Dermis blood vessel endothelial cell (primary cell): ENCODE results near the gene KLHL40. TPM values are rescaled to one million over a fixed set of nuclear protein-coding genes. Genes with fewer than 3 reads are reported as not detected.

Experiments used
- DNase-seq: peaks from one replicate; pipeline ENCODE4 v3.0.0; 2010
- total RNA-seq: library from RNA; depleted of rRNA; stranded (reverse); fragments of >200 nt; gene quantifications from 2 replicates; pipeline ENCODE4 v1.2.3, GENCODE V29; 2014

KLHL40 gene
- total RNA-seq, 1 donor from 2014 or later, result 0.17 TPM

- no peak for DNase-seq
Measured at GRCh38 chr3:42658091-42658770, 27.1 kb upstream of the KLHL40 start.

DNA sequence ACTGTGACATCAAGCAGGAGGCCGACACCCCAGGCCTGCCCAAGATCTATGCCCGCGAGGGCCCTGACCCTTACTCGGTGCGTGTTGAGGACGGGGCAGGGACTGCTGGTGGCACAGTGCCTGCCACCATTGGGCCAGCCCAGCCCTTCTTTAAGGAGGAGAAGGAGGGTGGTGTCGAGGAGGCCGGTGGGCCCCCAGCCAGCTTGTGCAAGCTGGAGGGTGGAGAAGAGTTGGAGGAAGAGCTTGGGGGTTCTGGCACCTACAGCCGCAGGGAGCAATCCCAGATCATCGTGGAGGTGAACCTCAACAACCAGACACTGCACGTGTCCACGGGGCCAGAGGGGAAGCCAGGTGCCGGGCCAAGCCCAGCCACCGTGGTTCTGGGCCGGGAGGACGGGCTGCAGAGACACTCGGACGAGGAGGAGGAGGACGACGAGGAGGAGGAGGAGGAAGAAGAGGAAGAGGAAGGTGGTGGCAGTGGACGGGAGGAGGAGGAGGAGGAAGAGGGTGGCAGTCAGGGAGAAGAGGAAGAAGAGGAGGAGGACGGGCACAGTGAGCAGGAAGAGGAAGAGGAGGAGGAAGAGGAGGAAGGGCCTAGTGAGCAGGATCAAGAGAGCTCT lies 26.5 kb upstream of the KLHL40 start:
- no peak for DNase-seq

DNA sequence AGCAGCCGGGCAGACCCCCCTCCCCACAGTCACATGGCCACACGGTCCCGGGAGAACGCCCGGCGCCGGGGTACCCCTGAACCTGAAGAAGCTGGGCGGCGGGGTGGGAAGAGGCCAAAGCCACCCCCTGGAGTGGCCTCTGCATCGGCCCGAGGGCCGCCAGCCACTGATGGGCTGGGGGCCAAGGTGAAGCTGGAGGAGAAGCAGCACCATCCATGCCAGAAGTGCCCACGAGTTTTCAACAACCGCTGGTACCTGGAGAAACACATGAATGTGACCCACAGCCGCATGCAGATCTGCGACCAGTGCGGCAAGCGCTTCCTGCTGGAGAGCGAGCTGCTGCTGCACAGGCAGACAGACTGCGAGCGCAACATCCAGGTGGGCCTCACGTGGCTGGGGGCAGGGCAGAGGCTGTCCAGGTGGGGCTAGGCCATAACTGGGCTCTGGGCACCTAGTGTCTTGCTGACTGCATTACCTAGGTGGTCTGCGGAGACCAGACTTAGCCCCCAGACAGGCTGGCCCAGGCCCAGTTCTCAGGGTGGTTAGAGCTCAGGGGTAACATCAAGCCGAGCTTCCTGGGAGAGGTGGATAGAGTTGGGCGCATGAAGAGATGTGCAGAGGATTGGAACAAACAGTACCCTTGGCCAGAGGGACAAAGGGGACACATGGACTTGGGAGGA lies 25.7 kb upstream of the KLHL40 start:
- DNase-seq, result no peak

DNA sequence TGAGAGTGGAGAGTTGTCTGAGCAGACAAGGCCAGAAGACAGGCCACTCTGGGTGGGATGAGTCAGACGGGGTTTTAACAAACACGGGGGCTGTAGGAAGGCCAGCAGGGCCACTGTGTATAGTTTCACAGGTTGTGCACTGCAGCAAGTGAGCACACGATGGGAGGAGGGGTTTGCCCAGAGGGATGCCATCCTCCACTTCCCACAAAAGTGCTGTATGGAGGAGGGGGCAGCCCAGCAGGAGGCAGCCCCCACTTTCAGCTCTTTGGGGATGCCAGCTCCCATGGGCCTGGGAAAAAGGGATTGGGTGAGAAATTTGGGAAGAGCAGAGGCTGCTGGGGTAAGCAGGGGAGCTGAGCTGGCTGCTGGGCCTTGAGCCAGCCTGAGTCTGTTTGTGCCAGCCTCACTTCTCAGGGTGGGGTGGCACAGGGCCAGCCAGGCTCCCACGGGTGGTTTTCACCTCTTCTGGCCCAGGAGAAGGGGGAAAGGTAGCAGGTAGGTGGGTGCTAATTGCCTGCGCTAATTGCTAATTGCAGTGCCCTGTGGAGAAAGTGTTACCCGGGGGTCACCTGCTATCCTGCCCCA lies 25.1 kb upstream of the KLHL40 start:
- DNase-seq, result no peak

DNA sequence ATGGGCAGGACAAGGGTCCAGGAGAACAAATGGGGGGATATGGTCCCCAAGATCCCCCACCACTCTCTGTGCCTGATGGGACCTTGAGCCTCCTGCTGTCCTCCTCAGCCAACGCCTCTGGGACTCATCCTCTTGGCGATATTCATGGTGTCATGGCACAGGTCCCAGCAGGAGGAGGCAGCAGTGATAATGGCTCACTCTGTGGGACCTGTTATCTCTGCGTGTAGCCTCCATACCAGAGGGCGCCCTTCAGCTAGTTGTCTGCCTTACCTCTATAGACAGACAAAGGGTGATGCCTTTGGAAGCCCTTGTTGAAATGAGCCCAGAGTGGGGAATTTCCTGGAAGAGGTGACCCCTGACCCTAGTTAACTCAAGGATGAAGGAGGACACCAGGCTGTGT lies 24.4 kb upstream of the KLHL40 start:
- no peak for DNase-seq

DNA sequence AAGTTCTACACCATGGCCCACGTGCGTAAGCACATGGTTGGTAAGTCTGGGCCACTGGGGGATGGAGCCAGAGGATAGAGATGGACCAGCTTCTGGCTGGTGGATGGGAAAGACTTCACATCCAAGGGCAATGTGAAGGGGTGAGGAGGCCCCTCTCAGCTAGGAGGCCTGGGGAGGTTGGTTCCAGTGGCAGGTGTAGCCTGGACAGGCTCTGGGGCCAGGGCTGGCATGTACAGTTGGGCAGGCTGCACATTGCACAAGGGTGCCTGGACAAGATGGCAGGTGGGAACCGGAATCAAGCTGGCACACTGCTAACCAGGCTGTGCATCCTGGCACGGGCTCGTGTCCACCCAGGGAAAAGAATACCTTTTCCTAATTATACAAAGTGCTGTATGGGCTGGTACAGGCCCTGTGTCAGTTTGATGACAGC lies 23.7 kb upstream of the KLHL40 start:
- no peak for DNase-seq

- no peak for DNase-seq
Measured at GRCh38 chr3:42662037-42662812, 23.1 kb upstream of the KLHL40 start.

- no peak for DNase-seq
Measured at GRCh38 chr3:42662813-42663535, 22.4 kb upstream of the KLHL40 start.

DNA sequence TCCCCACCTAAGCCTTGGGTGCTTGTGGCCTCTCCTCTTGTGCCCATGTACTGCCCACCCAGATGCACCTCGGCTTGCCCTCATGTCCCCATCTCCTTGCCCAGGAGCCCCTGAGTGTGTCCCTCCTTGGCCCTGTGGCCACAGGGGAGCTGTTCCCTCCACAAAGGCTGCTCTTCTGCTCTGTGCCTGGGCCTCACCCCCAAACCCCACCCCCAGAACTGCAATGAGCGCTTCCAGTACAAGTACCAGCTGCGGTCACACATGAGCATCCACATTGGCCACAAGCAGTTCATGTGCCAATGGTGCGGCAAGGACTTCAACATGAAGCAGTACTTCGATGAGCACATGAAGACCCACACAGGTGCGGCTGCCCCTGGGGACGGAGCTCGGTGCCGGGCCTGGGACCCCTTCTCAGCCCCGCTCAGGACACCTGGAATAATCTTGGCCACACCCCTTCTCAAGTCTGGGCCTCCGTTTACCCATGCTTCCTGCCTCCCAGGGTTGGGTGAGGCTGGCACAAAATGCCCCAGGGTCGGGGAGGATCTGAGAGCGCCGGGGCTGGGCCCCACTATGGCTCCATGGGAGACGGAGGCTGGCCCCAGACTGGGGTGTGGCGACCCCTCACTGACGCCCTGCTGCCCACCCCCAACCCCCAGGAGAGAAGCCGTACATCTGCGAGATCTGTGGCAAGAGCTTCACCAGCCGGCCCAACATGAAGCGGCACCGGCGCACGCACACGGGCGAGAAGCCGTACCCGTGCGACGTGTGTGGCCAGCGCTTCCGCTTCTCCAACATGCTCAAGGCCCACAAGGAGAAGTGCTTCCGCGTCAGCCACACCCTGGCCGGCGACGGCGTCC lies 21.5 kb upstream of the KLHL40 start:
- no peak for DNase-seq

DNA sequence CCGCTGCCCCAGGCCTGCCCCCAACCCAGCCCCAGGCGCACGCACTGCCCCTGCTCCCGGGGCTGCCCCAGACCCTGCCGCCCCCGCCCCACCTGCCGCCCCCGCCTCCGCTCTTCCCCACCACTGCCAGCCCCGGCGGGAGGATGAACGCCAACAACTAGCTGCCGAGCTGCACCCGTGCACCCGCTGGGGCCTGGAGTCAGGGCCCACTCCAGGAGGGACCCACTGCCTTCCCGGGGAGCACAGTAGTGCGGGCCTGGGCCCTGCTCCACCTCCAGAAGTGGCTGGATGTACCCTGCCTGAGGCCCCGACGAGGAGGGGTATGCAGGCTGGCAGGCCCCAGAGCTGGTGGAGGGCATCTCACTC lies 20.9 kb upstream of the KLHL40 start:
- DNase-seq, result no peak

DNA sequence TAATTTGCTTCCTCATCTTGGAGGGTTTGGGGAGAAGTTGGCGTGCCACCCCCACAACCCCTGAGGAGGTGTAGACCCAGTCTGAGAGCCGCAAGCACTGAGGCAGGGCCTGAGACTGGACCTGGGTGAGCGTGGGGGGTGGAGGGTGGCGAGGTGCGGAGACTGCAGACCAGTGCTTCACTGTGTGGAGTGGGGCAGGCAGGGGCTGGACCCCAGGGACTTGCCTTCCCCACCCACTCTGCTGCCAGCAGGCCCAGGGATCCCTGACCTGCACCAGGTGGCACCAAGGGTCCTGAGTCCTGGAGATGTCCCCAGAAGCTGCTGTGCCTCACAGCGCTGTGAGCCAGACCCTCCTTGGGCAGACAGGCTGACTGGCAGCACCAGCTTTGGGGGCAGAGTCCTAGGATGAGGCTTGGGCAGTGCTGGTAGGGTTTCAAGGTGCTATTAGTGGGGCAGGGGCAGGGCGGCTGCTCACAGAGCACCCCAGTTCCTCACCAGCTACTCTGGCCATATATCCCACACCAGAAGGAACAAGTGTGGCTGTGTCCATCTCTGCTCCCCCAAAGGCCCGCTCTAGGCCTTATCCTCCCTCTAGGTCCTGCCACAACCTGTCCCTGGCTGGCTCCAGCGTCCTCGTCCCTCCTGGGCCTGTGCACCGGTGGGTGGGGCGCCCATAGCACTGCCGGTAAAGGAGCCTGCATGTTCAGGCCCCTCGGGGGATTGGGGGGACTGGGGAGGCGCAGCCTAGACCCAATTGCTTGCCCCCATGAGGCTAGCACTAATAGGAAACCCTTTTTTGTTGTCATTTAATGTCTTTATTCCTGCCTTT lies 20.1 kb upstream of the KLHL40 start:
- DNase-seq, result no peak

DNA sequence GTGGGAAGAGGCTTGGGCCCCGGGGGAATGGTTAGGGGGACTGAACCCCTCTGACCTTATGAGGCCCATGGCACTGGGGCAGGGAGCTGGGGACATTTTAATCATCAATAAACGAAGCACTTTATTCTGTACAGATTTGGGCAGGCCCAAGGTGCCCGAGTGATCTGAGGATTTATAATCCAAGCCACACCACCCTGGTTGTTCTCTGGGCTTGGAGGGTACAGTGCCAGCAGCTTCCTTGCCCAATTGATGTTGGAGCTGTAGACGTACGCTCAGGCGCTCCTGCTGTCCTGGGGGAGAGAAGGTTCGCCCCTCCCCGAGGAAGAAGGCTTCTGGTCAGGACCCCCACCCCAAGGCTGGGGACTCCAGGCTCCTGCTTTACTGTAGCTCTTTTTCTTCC lies 19.3 kb upstream of the KLHL40 start:
- no peak for DNase-seq

DNA sequence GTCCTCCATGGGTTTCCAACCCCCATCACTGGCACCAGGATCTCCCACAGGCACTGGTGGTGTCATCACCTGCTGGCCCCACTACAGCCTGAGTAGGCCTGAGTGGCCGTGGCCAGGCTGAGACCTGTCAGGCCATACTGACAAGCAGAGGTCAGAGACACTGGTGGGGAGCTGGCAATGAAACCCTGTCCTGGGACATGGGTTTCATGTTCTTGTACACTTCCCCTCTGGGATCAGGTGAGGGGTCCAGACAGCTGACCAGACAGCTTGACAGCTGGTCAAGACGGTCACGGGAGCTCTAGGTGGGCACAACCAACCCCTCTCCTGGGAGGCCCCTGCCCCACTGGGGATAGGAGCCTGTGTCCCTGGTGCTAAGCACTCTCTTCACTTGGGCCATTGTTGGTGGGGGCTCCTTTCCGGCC lies 18.7 kb upstream of the KLHL40 start:
- DNase-seq, result no peak

- DNase-seq, result no peak
Measured at GRCh38 chr3:42667096-42667522, 18.2 kb upstream of the KLHL40 start.

GRCh38 chr3:42667523-42668412 lies 17.6 kb upstream of the KLHL40 start:
- DNase-seq, result no peak

DNA sequence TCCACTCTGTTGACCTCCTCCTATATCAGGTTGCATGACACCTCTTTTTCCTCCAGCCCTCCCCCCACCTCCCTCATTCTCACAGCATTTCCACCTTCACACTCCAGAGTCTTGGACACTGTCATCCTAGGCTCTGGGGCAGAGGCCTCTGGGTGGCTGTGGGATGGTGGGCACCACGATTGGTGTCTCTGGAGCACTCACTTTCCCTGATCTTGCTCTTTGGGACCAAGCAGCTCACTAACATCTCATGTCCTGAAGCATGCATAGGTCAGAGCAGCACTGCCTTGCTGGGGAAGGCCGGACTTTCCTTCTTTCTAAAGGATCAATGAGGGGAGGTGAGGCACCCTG lies 16.9 kb upstream of the KLHL40 start:
- DNase-seq, result no peak

DNA sequence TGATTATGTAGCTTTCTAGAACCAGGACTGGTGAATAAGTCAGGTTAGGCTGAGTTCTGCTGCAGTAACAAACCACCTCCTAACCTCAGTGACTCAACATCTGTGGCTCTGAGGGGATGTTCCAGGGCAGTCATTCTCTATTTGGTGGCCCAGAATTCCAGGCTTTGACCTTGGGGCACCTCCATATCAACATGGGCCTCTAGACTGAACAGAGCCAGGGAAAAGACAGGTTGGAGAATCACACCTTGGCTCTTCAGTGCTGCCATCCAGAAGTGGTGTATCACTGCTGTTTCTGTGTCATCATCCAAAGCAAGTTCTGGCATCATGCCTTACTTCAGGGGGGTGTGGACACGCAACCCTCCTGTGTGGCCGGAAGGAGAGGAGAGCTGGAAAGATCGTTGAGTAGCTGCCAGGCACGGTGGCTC lies 16.5 kb upstream of the KLHL40 start:
- no peak for DNase-seq

- DNase-seq, result no peak
Measured at GRCh38 chr3:42670051-42670576, 15.2 kb upstream of the KLHL40 start.

DNA sequence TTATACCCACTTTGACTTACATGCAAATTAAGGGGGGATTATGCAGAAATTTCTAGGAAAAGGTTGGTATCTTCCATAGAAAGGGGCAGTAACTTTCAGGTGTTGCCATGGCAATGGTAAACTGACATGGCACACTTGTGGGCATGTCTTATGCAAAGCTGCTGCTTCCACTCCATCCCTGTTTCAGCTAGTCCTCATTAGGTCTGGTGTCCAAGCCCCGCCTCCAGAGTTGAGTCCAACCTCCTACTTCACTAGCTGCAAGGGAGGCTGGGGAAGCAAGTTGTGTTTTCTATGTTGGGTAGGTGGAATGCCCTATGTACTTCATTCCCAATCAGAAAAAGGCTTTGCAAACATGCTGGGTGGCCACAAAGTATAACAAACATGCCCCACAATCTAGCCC lies 14.7 kb upstream of the KLHL40 start:
- DNase-seq, result no peak
